H9 (cell line): ENCODE data around the gene DCXR. TPM values are rescaled to one million over a fixed set of nuclear protein-coding genes. Genes with fewer than 3 reads are reported as not detected.

Source experiments
- DNase-seq: peaks from one replicate; pipeline ENCODE4 v3.0.0-alpha.2; 2017
- H2AFZ ChIP-seq: one replicate; pipeline ENCODE4 v1.6.1; 2013; ENCODE audit warnings: mild to moderate bottlenecking, low read length, control low read depth, moderate library complexity
- H2AK5ac ChIP-seq: 2 replicates; pipeline ENCODE4 v1.6.1; 2013; ENCODE audit warnings: low read length, control low read depth, mixed read lengths; ENCODE audit not compliant: insufficient read length
- H2BK120ac ChIP-seq: one replicate; pipeline ENCODE4 v1.6.1; 2013; ENCODE audit warnings: low read depth, mild to moderate bottlenecking, low read length, control low read depth, inconsistent platforms; ENCODE audit not compliant: poor library complexity, severe bottlenecking
- H2BK12ac ChIP-seq: 2 replicates; pipeline ENCODE4 v1.6.1; 2013; ENCODE audit warnings: low read length, control low read depth, mixed read lengths, low read depth; ENCODE audit not compliant: insufficient read length
- H2BK15ac ChIP-seq: 2 replicates; pipeline ENCODE4 v1.6.1; 2013; ENCODE audit warnings: low read depth, low read length, control low read depth
- H2BK20ac ChIP-seq: one replicate; pipeline ENCODE4 v1.6.1; 2013; ENCODE audit warnings: low read depth, mild to moderate bottlenecking, low read length, control low read depth, inconsistent platforms; ENCODE audit not compliant: poor library complexity, severe bottlenecking
- H2BK5ac ChIP-seq: 2 replicates; pipeline ENCODE4 v1.6.1; 2013; ENCODE audit warnings: low read length, control low read depth, mixed read lengths; ENCODE audit not compliant: insufficient read length
- H3K14ac ChIP-seq: 2 replicates; pipeline ENCODE4 v1.6.1; 2013; ENCODE audit warnings: low read length, control low read depth; ENCODE audit not compliant: insufficient read depth
- H3K18ac ChIP-seq: 2 replicates; pipeline ENCODE4 v1.6.1; 2013; ENCODE audit warnings: low read depth, mild to moderate bottlenecking, mixed read lengths, low read length, control low read depth; ENCODE audit not compliant: insufficient read length
- H3K23ac ChIP-seq: 2 replicates; pipeline ENCODE4 v1.6.1; 2013; ENCODE audit warnings: low read length, control low read depth, mixed read lengths, low read depth; ENCODE audit not compliant: insufficient read length
- H3K23me2 ChIP-seq: 2 replicates; pipeline ENCODE4 v1.6.1; 2013; ENCODE audit warnings: low read depth, mild to moderate bottlenecking, mixed read lengths, low read length, control low read depth; ENCODE audit not compliant: insufficient read length, poor library complexity, severe bottlenecking
- H3K27ac ChIP-seq: 2 replicates; pipeline ENCODE4 v1.5.1; 2013; ENCODE audit warnings: low read length, control low read depth, mixed read lengths, low read depth; ENCODE audit not compliant: insufficient read length
- H3K27me3 ChIP-seq: 2 replicates; pipeline ENCODE4 v1.6.1; 2013; ENCODE audit warnings: low read length, control low read depth, inconsistent platforms; ENCODE audit not compliant: insufficient read depth
- H3K4ac ChIP-seq: 2 replicates; pipeline ENCODE4 v1.6.1; 2013; ENCODE audit warnings: low read depth, mild to moderate bottlenecking, control low read depth, inconsistent platforms, low read length, moderate library complexity
- H3K4me1 ChIP-seq: 2 replicates; pipeline ENCODE4 v1.6.1; 2013; ENCODE audit warnings: low read length, control low read depth, inconsistent platforms; ENCODE audit not compliant: insufficient read depth
- H3K4me2 ChIP-seq: 2 replicates; pipeline ENCODE4 v1.6.1; 2013; ENCODE audit warnings: low read length, control low read depth, mixed read lengths; ENCODE audit not compliant: insufficient read length, insufficient read depth
- H3K56ac ChIP-seq: 2 replicates; pipeline ENCODE4 v1.6.1; 2013; ENCODE audit warnings: low read depth, mild to moderate bottlenecking, mixed read lengths, low read length, control low read depth; ENCODE audit not compliant: insufficient read length
- H3K79me1 ChIP-seq: 2 replicates; pipeline ENCODE4 v1.6.1; 2013; ENCODE audit warnings: low read depth, mild to moderate bottlenecking, moderate library complexity, low read length, control low read depth, inconsistent platforms; ENCODE audit not compliant: insufficient read depth, poor library complexity, severe bottlenecking
- H3K79me2 ChIP-seq: 2 replicates; pipeline ENCODE4 v1.6.1; 2013; ENCODE audit warnings: low read length, control low read depth, inconsistent platforms; ENCODE audit not compliant: insufficient read depth
- H3K9ac ChIP-seq: 2 replicates; pipeline ENCODE4 v1.6.1; 2013; ENCODE audit warnings: low read length, control low read depth, mixed read lengths; ENCODE audit not compliant: insufficient read length; ENCODE audit errors: extremely low read depth
- H3K9me3 ChIP-seq: one replicate; pipeline ENCODE4 v1.6.1; 2013; ENCODE audit warnings: low read depth, low read length, inconsistent platforms; ENCODE audit not compliant: control insufficient read depth
- H3T11ph ChIP-seq: one replicate; pipeline ENCODE4 v1.6.1; 2013; ENCODE audit warnings: mild to moderate bottlenecking, low read length, control low read depth, inconsistent platforms
- H4K20me1 ChIP-seq: one replicate; pipeline ENCODE4 v1.6.1; 2013; ENCODE audit not compliant: control insufficient read depth, insufficient read length, insufficient read depth
- H4K5ac ChIP-seq: 2 replicates; pipeline ENCODE4 v1.6.1; 2013; ENCODE audit warnings: low read depth, mild to moderate bottlenecking, mixed read lengths, low read length, control low read depth; ENCODE audit not compliant: insufficient read length
- H4K8ac ChIP-seq: replicated peaks from 2 replicates; pipeline ENCODE4 v1.6.1; 2013; ENCODE audit warnings: low read length, control low read depth, mixed read lengths, low read depth; ENCODE audit not compliant: insufficient read length
- H4K91ac ChIP-seq: 2 replicates; pipeline ENCODE4 v1.6.1; 2013; ENCODE audit warnings: low read depth, mild to moderate bottlenecking, moderate library complexity, mixed read lengths, low read length, control low read depth; ENCODE audit not compliant: insufficient read length
- H3K27ac Mint-ChIP-seq, 3 experiments: 2 replicates in 2 of 3; 3 replicates in 1 of 3; pipeline ENCODE4 v1.8.0; 2020 to 2021; ENCODE audit warnings: mixed read lengths in 3 of 3, mild to moderate bottlenecking in 1 of 3, moderate library complexity in 1 of 3
- H3K27me3 Mint-ChIP-seq: 2 replicates; pipeline ENCODE4 v1.8.0; 2021; ENCODE audit warnings: low read depth, mild to moderate bottlenecking, moderate library complexity, mixed read lengths
- H3K36me3 Mint-ChIP-seq, 3 experiments: 2 replicates in 2 of 3; 3 replicates in 1 of 3; pipeline ENCODE4 v1.8.0; 2020 to 2021; ENCODE audit warnings: low read depth in 3 of 3, mixed read lengths in 3 of 3; ENCODE audit not compliant: insufficient read depth in 1 of 3
- H3K4me1 Mint-ChIP-seq, 2 experiments: 2 replicates each; pipeline ENCODE4 v1.8.0; 2020; ENCODE audit warnings: mixed read lengths in 2 of 2
- H3K4me3 Mint-ChIP-seq, 2 experiments: 2 replicates in 1 of 2; 3 replicates in 1 of 2; pipeline ENCODE4 v1.8.0; 2020 to 2021; ENCODE audit warnings: mild to moderate bottlenecking in 2 of 2, mixed read lengths in 2 of 2, moderate library complexity in 1 of 2
- H3K9me3 Mint-ChIP-seq, 2 experiments: 2 replicates in 1 of 2; 3 replicates in 1 of 2; pipeline ENCODE4 v1.8.0; 2020; ENCODE audit warnings: mild to moderate bottlenecking in 2 of 2, mixed read lengths in 2 of 2, moderate library complexity in 1 of 2
- CTCF ChIP-seq: fragments of 200-600 bp; sonication (generic); conservative IDR thresholded peaks from 3 replicates; pipeline ENCODE4 v1.8.0; 2021; ENCODE audit warnings: antibody characterized with exemption, mild to moderate bottlenecking
- WGBS: extraction: QIAGEN DNeasy Blood & Tissue Kit; methylation state at CpG from one replicate; pipeline ENCODE4 v1.1.7; 2013; ENCODE audit warnings: missing lambda C conversion rate, low lambda C conversion rate, mixed read lengths; ENCODE audit not compliant: insufficient read length; ENCODE audit errors: extremely low coverage; 5-methylcytosine and 5-hydroxymethylcytosine counted together
- total RNA-seq: library from RNA; stranded (reverse); gene quantifications from 2 replicates; pipeline ENCODE4 v1.2.1, GENCODE V29; 2021

The DCXR gene
- total RNA-seq, 1 experiment from 2014 or later: 93.6 TPM

DNA sequence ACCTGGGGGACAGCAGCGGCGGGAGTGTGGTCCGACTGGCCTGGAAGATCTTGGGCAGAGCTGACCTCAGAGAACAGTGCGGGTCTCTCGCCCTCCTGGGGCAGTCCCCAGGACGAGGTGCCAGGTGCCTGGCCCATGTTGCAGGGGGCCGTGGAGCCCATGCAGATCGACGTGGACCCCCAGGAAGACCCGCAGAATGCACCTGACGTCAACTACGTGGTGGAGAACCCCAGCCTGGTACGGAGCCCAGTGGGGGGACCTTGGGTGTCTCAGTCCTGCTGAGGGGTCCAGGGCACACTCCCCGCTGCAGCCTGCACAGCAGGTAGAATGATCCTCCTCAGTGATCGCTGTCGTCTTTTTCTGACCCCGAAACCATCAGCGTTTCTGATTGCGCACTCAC lies 15.6 kb upstream of the DCXR start:
- H3K56ac ChIP-seq: no peak overlapping the region
- no peaks in the 10 kb centered on the region for H3K27me3 ChIP-seq
- Mint-ChIP-seq H3K27me3 (no peaks in the 10 kb centered on the region; the same call in 1 of the 2 replicates), H3K36me3 (peaks cover 4 to 44% (median 39%) of the 10 kb centered on the region in 3 experiments; a peak in 5 of 7 replicates), H3K4me1 (peaks cover 0 to 13% of the 10 kb centered on the region in 2 experiments; a peak in 2 of 4 replicates), H3K27ac (no peak overlapping the region), H3K9me3 (no peaks in the 10 kb centered on the region), H3K4me3 (peak overlapping the region; percentile 83 to 89)
- H4K5ac ChIP-seq: no peak overlapping the region
- H2BK15ac ChIP-seq: no peak overlapping the region
- H3K4me2 ChIP-seq: peak overlapping the region; percentile 72
- no peaks in the 10 kb centered on the region for H3K9me3 ChIP-seq
- no peaks in the 10 kb centered on the region for H3K23me2 ChIP-seq
- H3K9ac ChIP-seq: no peak overlapping the region
- TF ChIP-seq CTCF: no peak
- no peak overlapping the region for H2BK12ac ChIP-seq
- WGBS: no CpG with 5 or more reads among the region's 19 CpGs
- H2BK120ac ChIP-seq: no peak overlapping the region
- no peak overlapping the region for H2BK20ac ChIP-seq
- no peak overlapping the region for H4K8ac ChIP-seq
- H3K14ac ChIP-seq: no peak overlapping the region
- no peak overlapping the region for H3K18ac ChIP-seq
- H2AK5ac ChIP-seq: no peak overlapping the region
- H3T11ph ChIP-seq: no peak overlapping the region
- no peak overlapping the region for H2AFZ ChIP-seq
- H2BK5ac ChIP-seq: no peak overlapping the region
- DNase-seq: no peak
- no peak overlapping the region for H3K4ac ChIP-seq
- H4K20me1 ChIP-seq: peaks cover 3% of the 10 kb centered on the region
- no peak overlapping the region for H3K27ac ChIP-seq
- H3K79me1 ChIP-seq: peaks cover 2% of the 10 kb centered on the region
- H3K23ac ChIP-seq: no peak overlapping the region
- H3K79me2 ChIP-seq: no peaks in the 10 kb centered on the region
- H4K91ac ChIP-seq: no peak overlapping the region
- no peaks in the 10 kb centered on the region for H3K4me1 ChIP-seq
